ENCODE data around the gene EPN1. TPM values are rescaled to one million over a fixed set of nuclear protein-coding genes. Genes with fewer than 3 reads are reported as not detected.
A peak's percentile ranks its signal among the peaks of the same experiment; 100 is the strongest.

Gene EPN1
- total RNA-seq, 1 experiment from 2014 or later: 197 TPM

- no peaks in the 10 kb centered on the region for H3K27me3 Mint-ChIP-seq (ENCODE audit: insufficient read depth, unreplicated experiment)
- Histone ChIP-seq H3K9me3 (no peaks in the 10 kb centered on the region), H3K4me3 (ENCODE audit: low read depth, low read length) (no peak overlapping the region), H3K27me3 (replicated peaks; ENCODE audit: control insufficient read depth, insufficient read depth, low read length) (no peaks in the 10 kb centered on the region), H3K36me3 (ENCODE audit: control insufficient read depth, insufficient read depth, low read length) (peaks cover 12% of the 10 kb centered on the region), H3K4me1 (peaks cover 27% of the 10 kb centered on the region)
- CTCF ChIA-PET: interaction anchor here (1.4 kb wide), 1 partner anchor 48 kb away, joined by 7 read pairs; no protein-coding TSS in a partner anchor
- intact Hi-C loops (cut with micrococcal nuclease; ENCODE audit: unreplicated experiment): loop anchor here (10.0 kb wide), 1 partner anchor 104 kb away; no protein-coding TSS in a partner anchor
- H3K4me3 Mint-ChIP-seq (ENCODE audit: unreplicated experiment): no peak overlapping the region
- H3K9me3 Mint-ChIP-seq (ENCODE audit: unreplicated experiment): no peaks in the 10 kb centered on the region
- H3K36me3 Mint-ChIP-seq (ENCODE audit: insufficient read depth, unreplicated experiment): peaks cover 71% of the 10 kb centered on the region
- peak overlapping the region; percentile 55 for H3K27ac Mint-ChIP-seq (ENCODE audit: unreplicated experiment)
- BruUV-seq (replicated peaks): no TSS peak
- POLR2A ChIA-PET: no interaction called here
- no peak for TF ChIP-seq CTCF (IDR thresholded peaks at IDR 0.05; ENCODE audit: insufficient read depth in 1 of 2, low read depth in 1 of 2, low read length in 1 of 2, severe bottlenecking in 1 of 2, unreplicated experiment in 1 of 2)
- H3K4me1 Mint-ChIP-seq (ENCODE audit: low read depth, unreplicated experiment): peaks cover 30% of the 10 kb centered on the region
- peak in 1 of 2 experiments; percentile 19 for DNase-seq
Measured at GRCh38 chr19:55700813-55701212, 25.8 kb downstream of the EPN1 start.

- H3K36me3 ChIP-seq (ENCODE audit: control insufficient read depth, insufficient read depth, low read length): peaks cover 10% of the 10 kb centered on the region
- TF ChIP-seq CTCF (IDR thresholded peaks at IDR 0.05; ENCODE audit: insufficient read depth in 1 of 2, low read depth in 1 of 2, low read length in 1 of 2, severe bottlenecking in 1 of 2, unreplicated experiment in 1 of 2): no peak
- Mint-ChIP-seq H3K27me3 (ENCODE audit: insufficient read depth, unreplicated experiment) (no peaks in the 10 kb centered on the region), H3K4me3 (ENCODE audit: unreplicated experiment) (peak overlapping the region; percentile 50), H3K36me3 (ENCODE audit: insufficient read depth, unreplicated experiment) (peaks cover 71% of the 10 kb centered on the region), H3K4me1 (ENCODE audit: low read depth, unreplicated experiment) (peaks cover 30% of the 10 kb centered on the region), H3K9me3 (ENCODE audit: unreplicated experiment) (no peaks in the 10 kb centered on the region), H3K27ac (ENCODE audit: unreplicated experiment) (peak overlapping the region; percentile 81)
- H3K4me3 ChIP-seq (ENCODE audit: low read depth, low read length): no peak overlapping the region
- no peaks in the 10 kb centered on the region for H3K9me3 ChIP-seq
- no TSS peak for BruUV-seq (replicated peaks)
- ChIA-PET POLR2A (interaction anchor here (0.6 to 1.0 kb wide), 2 partner anchors 18 to 48 kb away, joined by 3 to 4 read pairs; no protein-coding TSS in a partner anchor), CTCF (interaction anchor here (0.7 to 1.4 kb wide), 5 partner anchors 19 to 364 kb away, joined by 3 to 7 read pairs (median 7); partner anchors contain the start of gene U2AF2)
- intact Hi-C loops (cut with micrococcal nuclease; ENCODE audit: unreplicated experiment): loop anchor here (1.0 to 10.0 kb wide), 2 partner anchors 18 to 103 kb away; no protein-coding TSS in a partner anchor
- no peaks in the 10 kb centered on the region for H3K27me3 ChIP-seq (replicated peaks; ENCODE audit: control insufficient read depth, insufficient read depth, low read length)
- DNase-seq: peak; percentile 83 to 92
- H3K4me1 ChIP-seq: peaks cover 27% of the 10 kb centered on the region
Measured at GRCh38 chr19:55702131-55702627, 27.2 kb downstream of the EPN1 start.

- CTCF ChIA-PET: interaction anchor here (1.0 kb wide), 1 partner anchor 32 kb away, joined by 3 read pairs; no protein-coding TSS in a partner anchor
Measured at GRCh38 chr19:55703790-55704215, 28.8 kb downstream of the EPN1 start.

More at GRCh38 chr19:55703790-55704215, 28.8 kb downstream of the EPN1 start:
- H3K4me3 Mint-ChIP-seq (ENCODE audit: unreplicated experiment): peak overlapping the region; percentile 17
- H3K4me3 ChIP-seq (ENCODE audit: low read depth, low read length): no peak overlapping the region
- H3K36me3 ChIP-seq (ENCODE audit: control insufficient read depth, insufficient read depth, low read length): peaks cover 9% of the 10 kb centered on the region
- H3K27me3 Mint-ChIP-seq (ENCODE audit: insufficient read depth, unreplicated experiment): no peaks in the 10 kb centered on the region
- peak in 1 of 2 experiments; percentile 51 for DNase-seq
- no peaks in the 10 kb centered on the region for H3K27me3 ChIP-seq (replicated peaks; ENCODE audit: control insufficient read depth, insufficient read depth, low read length)
- TF ChIP-seq CTCF (IDR thresholded peaks at IDR 0.05; ENCODE audit: insufficient read depth in 1 of 2, low read depth in 1 of 2, low read length in 1 of 2, severe bottlenecking in 1 of 2, unreplicated experiment in 1 of 2): peak; percentile 64 to 71
- H3K9me3 Mint-ChIP-seq (ENCODE audit: unreplicated experiment): no peaks in the 10 kb centered on the region
- intact Hi-C loops (cut with micrococcal nuclease; ENCODE audit: unreplicated experiment): loop anchor here (10.0 kb wide), 1 partner anchor 101 kb away; no protein-coding TSS in a partner anchor
- peaks cover 30% of the 10 kb centered on the region for H3K4me1 Mint-ChIP-seq (ENCODE audit: low read depth, unreplicated experiment)
- H3K4me1 ChIP-seq: peaks cover 27% of the 10 kb centered on the region
- POLR2A ChIA-PET: no interaction called here
- H3K9me3 ChIP-seq: no peaks in the 10 kb centered on the region
- no peak overlapping the region for H3K27ac Mint-ChIP-seq (ENCODE audit: unreplicated experiment)
- BruUV-seq (replicated peaks): no TSS peak
- peaks cover 66% of the 10 kb centered on the region for H3K36me3 Mint-ChIP-seq (ENCODE audit: insufficient read depth, unreplicated experiment)

All from Caco-2 (cell line).